Measurements from ENCODE around the gene MIP. TPM values are rescaled to one million over a fixed set of nuclear protein-coding genes. Genes with fewer than 3 reads are reported as not detected.
"Not testable (repeated sequence)": the region's sequence is repeated elsewhere in the genome, so short reads cannot be mapped to it uniquely, and the experiment has no call there.

The MIP gene
- total RNA-seq, 1 experiment from 2014 or later: not detected

DNA sequence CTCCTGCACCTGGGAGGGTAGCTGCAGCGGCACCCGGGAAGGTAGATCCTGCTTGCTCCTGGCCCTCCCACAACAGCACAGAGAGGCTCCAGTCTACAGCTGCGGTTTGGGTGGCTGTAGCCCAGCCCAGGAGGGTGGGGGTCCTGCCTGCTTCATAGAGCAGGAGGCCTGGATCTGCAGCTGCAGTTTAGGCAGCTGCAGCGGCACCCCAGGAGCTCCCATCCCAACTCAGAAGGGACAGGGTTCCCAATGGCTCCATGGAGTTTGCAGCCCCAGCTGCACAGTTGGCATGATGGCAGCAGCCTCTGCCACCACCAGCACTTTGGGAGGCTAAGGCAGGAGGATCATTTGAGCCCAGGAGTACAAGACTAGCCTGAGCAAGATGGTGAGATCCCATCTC is 43.7 kb downstream of the MIP start:
- no peak for DNase-seq (ENCODE audit: low read depth)

DNA sequence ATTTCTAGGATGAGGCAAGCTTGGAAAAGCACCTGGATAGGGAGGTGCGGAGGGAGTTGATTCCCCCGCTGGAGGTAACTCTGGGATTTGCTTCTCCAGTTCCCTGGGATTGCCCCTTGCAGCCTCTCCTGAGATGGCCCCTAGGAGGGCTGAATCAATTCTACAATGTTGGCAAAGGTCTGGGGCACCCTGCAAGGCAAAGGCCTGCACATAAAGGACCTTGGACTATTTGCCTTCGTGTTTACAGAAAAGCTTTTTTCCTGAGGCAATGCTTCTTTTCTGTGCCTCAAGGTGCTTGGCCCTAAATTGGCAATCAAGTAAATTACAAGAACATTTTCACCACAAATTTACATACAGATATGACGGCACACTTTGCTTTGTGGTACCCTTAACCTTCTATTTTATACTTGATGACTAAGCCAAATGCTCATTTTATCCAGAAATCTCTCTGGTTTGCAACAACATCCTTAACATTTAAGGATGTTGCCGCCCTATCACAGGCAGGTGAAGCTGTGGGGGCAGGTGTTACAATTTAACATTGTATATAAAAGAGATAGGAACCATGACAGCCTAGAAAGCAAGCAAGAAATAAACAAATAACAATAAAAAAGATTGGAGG is 45.5 kb downstream of the MIP start:
- no peak for DNase-seq (ENCODE audit: low read depth)

DNA sequence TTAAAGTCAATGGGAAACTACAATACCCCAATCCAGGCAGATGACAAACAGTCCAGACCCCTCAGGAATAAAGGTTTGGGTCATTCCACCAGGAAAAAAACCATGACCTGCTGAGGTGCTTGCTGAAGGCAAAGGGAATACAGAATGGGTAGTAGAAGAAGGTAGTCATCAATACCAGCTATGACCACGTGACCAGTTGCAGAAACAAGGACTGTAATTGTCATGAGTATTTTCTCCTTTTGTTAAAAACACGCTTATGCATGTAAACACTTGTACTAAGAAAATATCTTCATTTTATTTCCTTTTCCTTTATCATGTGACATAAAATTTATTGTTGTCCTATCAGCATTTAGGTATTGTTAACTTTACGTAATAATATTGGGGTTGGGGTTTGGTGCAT is 50.2 kb downstream of the MIP start:
- DNase-seq (ENCODE audit: low read depth): not testable (repeated sequence)

- not testable (repeated sequence) for DNase-seq (ENCODE audit: low read depth)
These were observed 52.8 kb downstream of the MIP start for GRCh38 chr12:56401612-56402011.

GRCh38 chr12:56401125-56401524 is 53.3 kb downstream of the MIP start:
- not testable (repeated sequence) for DNase-seq (ENCODE audit: low read depth)

Other genes starting within 250 kb of the MIP start
- 48.1 and 52.3 TPM in 2 replicates for gene RNF41, start 232.7 kb downstream of the MIP start, total RNA-seq (2014; rRNA removed; shearing (Covaris generic))
- gene NABP2, start 230.3 kb downstream of the MIP start, total RNA-seq (2014; rRNA removed; shearing (Covaris generic)): 77.9 and 78.2 TPM in 2 replicates
- 0.11 TPM in 1 of 2 replicates, not detected in the other for gene SLC39A5, start 224.6 kb downstream of the MIP start, total RNA-seq (2014; rRNA removed; shearing (Covaris generic))
- gene ANKRD52, start 196.3 kb downstream of the MIP start, total RNA-seq (2014; rRNA removed; shearing (Covaris generic)): 9.1 and 9.5 TPM in 2 replicates
- 13.4 and 23.1 TPM in 2 replicates for gene COQ10A, start 187.7 kb downstream of the MIP start, total RNA-seq (2014; rRNA removed; shearing (Covaris generic))
- 95.8 and 112 TPM in 2 replicates for gene CS, start 154.3 kb downstream of the MIP start, total RNA-seq (2014; rRNA removed; shearing (Covaris generic))
- gene CNPY2, start 138.7 kb downstream of the MIP start, total RNA-seq (2014; rRNA removed; shearing (Covaris generic)): 136 and 177 TPM in 2 replicates
- 18.3 and 19.9 TPM in 2 replicates for gene PAN2, start 120.7 kb downstream of the MIP start, total RNA-seq (2014; rRNA removed; shearing (Covaris generic))
- gene IL23A, start 115.8 kb downstream of the MIP start, total RNA-seq (2014; rRNA removed; shearing (Covaris generic)): 1.1 TPM in 1 of 2 replicates, not detected in the other
- 41.4 and 47.1 TPM in 2 replicates for gene STAT2, start 94.5 kb downstream of the MIP start, total RNA-seq (2014; rRNA removed; shearing (Covaris generic))
- gene APOF, start 91.8 kb downstream of the MIP start, total RNA-seq (2014; rRNA removed; shearing (Covaris generic)): 0.40 TPM in 1 of 2 replicates, not detected in the other
- 10.4 and 14.1 TPM in 2 replicates for gene TIMELESS, start 5.2 kb downstream of the MIP start, total RNA-seq (2014; rRNA removed; shearing (Covaris generic))
- 2.9 and 3.2 TPM in 2 replicates for gene SPRYD4, start 13.9 kb upstream of the MIP start, total RNA-seq (2014; rRNA removed; shearing (Covaris generic))
- gene GLS2, start 33.5 kb upstream of the MIP start, total RNA-seq (2014; rRNA removed; shearing (Covaris generic)): 5.4 TPM in 1 of 2 replicates, not detected in the other
- 7.8 and 24.9 TPM in 2 replicates for gene RBMS2, start 67.2 kb upstream of the MIP start, total RNA-seq (2014; rRNA removed; shearing (Covaris generic))
- 14.3 and 19.7 TPM in 2 replicates for gene BAZ2A, start 175.7 kb upstream of the MIP start, total RNA-seq (2014; rRNA removed; shearing (Covaris generic))
- gene ATP5F1B, start 191.3 kb upstream of the MIP start, total RNA-seq (2014; rRNA removed; shearing (Covaris generic)): 764 and 817 TPM in 2 replicates
- 147 TPM in 2 replicates for gene PTGES3, start 233.6 kb upstream of the MIP start, total RNA-seq (2014; rRNA removed; shearing (Covaris generic))